H1 (cell line): Measurements from ENCODE around the gene MAFG. TPM values are rescaled to one million over a fixed set of nuclear protein-coding genes. Genes with fewer than 3 reads are reported as not detected.

ENCODE experiments used
- ATF3 ChIP-seq: IDR thresholded peaks from 2 replicates; pipeline ENCODE4 v1.6.1; 2011; ENCODE audit warnings: low read depth, mild to moderate bottlenecking, low read length; ENCODE audit not compliant: insufficient read depth
- BCL11A ChIP-seq, 2 experiments: IDR thresholded peaks; one replicate each; pipeline ENCODE4 v1.6.1; 2011; ENCODE audit warnings: low read depth in 2 of 2, low read length in 2 of 2, mild to moderate bottlenecking in 2 of 2
- BRCA1 ChIP-seq: IDR thresholded peaks from 2 replicates; pipeline ENCODE4 v1.6.1; 2012; ENCODE audit warnings: low read depth, low read length, improper control_type of control experiment
- E2F6 ChIP-seq: IDR thresholded peaks from 2 replicates; pipeline ENCODE4 v1.6.1; 2012; ENCODE audit warnings: inconsistent platforms
- GABPA ChIP-seq: IDR thresholded peaks from 2 replicates; pipeline ENCODE4 v1.6.1; 2011; ENCODE audit warnings: mild to moderate bottlenecking, low read length, moderate library complexity, borderline replicate concordance; ENCODE audit not compliant: insufficient read depth
- GTF2F1 ChIP-seq: IDR thresholded peaks from 2 replicates; pipeline ENCODE4 v1.6.1; 2012; ENCODE audit warnings: low read depth, low read length, improper control_type of control experiment, borderline replicate concordance
- HDAC6 ChIP-seq: IDR thresholded peaks from one replicate; pipeline ENCODE4 v1.7.1; 2012; ENCODE audit warnings: low read depth, mild to moderate bottlenecking, inconsistent platforms, low read length, moderate library complexity
- JUND ChIP-seq: IDR thresholded peaks from 2 replicates; pipeline ENCODE4 v1.6.1; 2011; ENCODE audit warnings: mild to moderate bottlenecking, improper control_type of control experiment, low read length
- MAX ChIP-seq: IDR thresholded peaks from 2 replicates; pipeline ENCODE4 v1.6.1; 2012; ENCODE audit warnings: inconsistent platforms
- POLR2AphosphoS5 ChIP-seq: IDR thresholded peaks from 2 replicates; pipeline ENCODE4 v1.6.1; 2011; ENCODE audit warnings: low read depth, low read length
- RBBP5 ChIP-seq: IDR thresholded peaks from 2 replicates; pipeline ENCODE4 v1.7.1; 2012; ENCODE audit warnings: low read depth, mild to moderate bottlenecking, inconsistent platforms, low read length, moderate library complexity, borderline replicate concordance
- RNF2 ChIP-seq: fragments of 200-900, 300-1000 bp; sonication (generic); IDR thresholded peaks from 2 replicates; pipeline ENCODE4 v1.7.1; 2016; ENCODE audit warnings: borderline replicate concordance, low read depth, mild to moderate bottlenecking, antibody characterized with exemption, low read length; ENCODE audit not compliant: poor library complexity, severe bottlenecking; ENCODE audit errors: missing control alignments
- SAP30 ChIP-seq: fragments of 300-600 bp; sonication (generic); IDR thresholded peaks from 2 replicates; pipeline ENCODE4 v1.7.1; 2012; ENCODE audit warnings: low read length, moderate library complexity, mild to moderate bottlenecking, inconsistent platforms; ENCODE audit not compliant: insufficient read depth, insufficient replicate concordance
- SIRT6 ChIP-seq: IDR thresholded peaks from one replicate; pipeline ENCODE4 v1.7.1; 2012; ENCODE audit warnings: low read length, inconsistent platforms
- SIX5 ChIP-seq: IDR thresholded peaks from 2 replicates; pipeline ENCODE4 v1.6.1; 2011; ENCODE audit warnings: mild to moderate bottlenecking, low read depth, low read length
- polyA plus RNA-seq, 7 experiments: library from polyadenylated mRNA; depleted of rRNA in 3 of 7; stranded (reverse) in 5 of 7; unstranded in 2 of 7; fragments of >200 nt in 5 of 7; fragments of 200-250 nt in 2 of 7; gene quantifications; 1 replicate in 5 of 7; 2 replicates in 1 of 7; 4 replicates in 1 of 7; pipeline versions ENCODE4 v1.2.1 to v1.2.3, GENCODE V29; 2011 to 2013; ENCODE audit warnings: missing spikeins in 2 of 7, mixed read lengths in 2 of 7
- total RNA-seq: library from RNA; stranded (reverse); fragmentation: NEBNext Ultra II Directional; extraction: Animal tissue kit (Norgen Biotek cat#: 25700); gene quantifications from 2 replicates; pipeline ENCODE4 v1.2.1, GENCODE V29; 2021

Gene MAFG
- total and polyA plus RNA-seq, 2 of the 8 experiments (the other 6 are each of a cell fraction or from before 2014, with no cell fraction given) = 25.5 to 26.9 TPM

GRCh38 chr17:81976332-81977210 lies 49.0 kb upstream of the MAFG start (continued):
- TF ChIP-seq GABPA (no peak), RBBP5 (no peak), JUND (no peak), ATF3 (no peak), POLR2AphosphoS5 (no peak), SIRT6 (no peak), MAX (peak; percentile 99), E2F6 (peak; percentile 96), HDAC6 (no peak), SIX5 (no peak), SAP30 (peak; percentile 50), BCL11A (IDR thresholded peaks at IDR 0.05; ENCODE audit: low read depth in 2 of 2, low read length in 2 of 2) (no peak), RNF2 (no peak), BRCA1 (no peak), GTF2F1 (no peak)
